ENCODE data around the gene ZNF653. TPM values are rescaled to one million over a fixed set of nuclear protein-coding genes. Genes with fewer than 3 reads are reported as not detected.
A peak's percentile ranks its signal among the peaks of the same experiment; 100 is the strongest.

Gene ZNF653
- total RNA-seq, 2 donors from 2014 or later, result 4.6 to 9.9 TPM

GRCh38 chr19:11448410-11448809 lies 57.2 kb downstream of the ZNF653 start:
- Histone ChIP-seq H3K4me1 (peaks cover 0 to 8% of the 10 kb centered on the region in 2 donors), H3K27me3 (no peaks in the 10 kb centered on the region), H3K9me3 (no peaks in the 10 kb centered on the region), H3K36me3 (peaks cover 57% of the 10 kb centered on the region), H3K27ac (no peak overlapping the region), H3K4me3 (no peak overlapping the region)
- no peak for DNase-seq (ENCODE audit: low spot score)
- TF ChIP-seq, protein P1, sequence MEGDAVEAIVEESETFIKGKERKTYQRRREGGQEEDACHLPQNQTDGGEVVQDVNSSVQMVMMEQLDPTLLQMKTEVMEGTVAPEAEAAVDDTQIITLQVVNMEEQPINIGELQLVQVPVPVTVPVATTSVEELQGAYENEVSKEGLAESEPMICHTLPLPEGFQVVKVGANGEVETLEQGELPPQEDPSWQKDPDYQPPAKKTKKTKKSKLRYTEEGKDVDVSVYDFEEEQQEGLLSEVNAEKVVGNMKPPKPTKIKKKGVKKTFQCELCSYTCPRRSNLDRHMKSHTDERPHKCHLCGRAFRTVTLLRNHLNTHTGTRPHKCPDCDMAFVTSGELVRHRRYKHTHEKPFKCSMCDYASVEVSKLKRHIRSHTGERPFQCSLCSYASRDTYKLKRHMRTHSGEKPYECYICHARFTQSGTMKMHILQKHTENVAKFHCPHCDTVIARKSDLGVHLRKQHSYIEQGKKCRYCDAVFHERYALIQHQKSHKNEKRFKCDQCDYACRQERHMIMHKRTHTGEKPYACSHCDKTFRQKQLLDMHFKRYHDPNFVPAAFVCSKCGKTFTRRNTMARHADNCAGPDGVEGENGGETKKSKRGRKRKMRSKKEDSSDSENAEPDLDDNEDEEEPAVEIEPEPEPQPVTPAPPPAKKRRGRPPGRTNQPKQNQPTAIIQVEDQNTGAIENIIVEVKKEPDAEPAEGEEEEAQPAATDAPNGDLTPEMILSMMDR (IDR thresholded peaks at IDR 0.05), result no peak

DNA sequence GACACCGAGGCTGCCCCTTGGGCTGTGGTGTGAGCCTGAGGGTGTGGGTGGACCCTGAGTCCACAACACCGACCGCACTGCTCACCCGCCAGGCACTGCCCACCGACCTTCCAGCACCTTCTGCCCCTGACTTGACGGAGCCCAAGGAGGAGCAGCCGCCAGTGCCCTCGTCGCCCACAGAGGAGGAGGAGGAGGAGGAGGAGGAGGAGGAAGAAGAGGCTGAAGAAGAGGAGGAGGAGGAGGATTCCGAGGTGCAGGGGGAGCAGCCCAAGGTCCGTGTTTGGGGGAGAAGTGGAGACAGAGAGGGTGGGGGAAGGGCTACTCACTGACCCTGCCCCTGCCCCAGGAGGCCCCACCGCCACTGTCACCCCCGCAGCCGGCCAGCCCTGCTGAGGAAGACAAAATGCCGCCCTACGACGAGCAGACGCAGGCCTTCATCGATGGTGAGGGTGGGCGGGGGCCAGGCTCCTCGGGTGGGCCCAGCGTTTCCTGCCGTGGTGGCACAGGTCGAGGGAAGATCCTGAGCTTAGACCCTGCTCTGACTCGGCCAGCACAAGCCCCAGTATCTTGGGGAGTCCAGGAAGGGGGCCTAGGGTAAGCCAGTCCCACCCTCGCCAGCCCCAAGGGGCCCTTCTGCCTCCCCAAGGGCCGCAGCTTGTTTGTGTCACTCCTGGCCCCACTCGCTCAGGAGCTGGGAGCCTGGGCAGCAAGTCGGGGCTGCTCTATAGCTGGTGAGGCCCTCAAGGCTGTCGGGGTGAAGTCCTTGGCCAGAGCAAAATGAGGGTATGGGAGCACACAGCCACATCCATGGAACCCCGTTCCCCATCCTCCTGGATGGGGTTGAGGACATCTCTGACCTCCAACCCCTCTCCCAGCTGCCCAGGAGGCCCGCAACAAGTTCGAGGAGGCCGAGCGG lies 58.0 kb downstream of the ZNF653 start:
- no peak for DNase-seq (ENCODE audit: low spot score)
- H3K9me3 ChIP-seq, result no peaks in the 10 kb centered on the region
- no peaks in the 10 kb centered on the region for H3K27me3 ChIP-seq
- H3K27ac ChIP-seq, result no peak overlapping the region
- peaks cover 0 to 8% of the 10 kb centered on the region in 2 donors for H3K4me1 ChIP-seq
- TF ChIP-seq, protein P1 (IDR thresholded peaks at IDR 0.05), result no peak
- no peak overlapping the region for H3K4me3 ChIP-seq
- peaks cover 65% of the 10 kb centered on the region for H3K36me3 ChIP-seq

DNA sequence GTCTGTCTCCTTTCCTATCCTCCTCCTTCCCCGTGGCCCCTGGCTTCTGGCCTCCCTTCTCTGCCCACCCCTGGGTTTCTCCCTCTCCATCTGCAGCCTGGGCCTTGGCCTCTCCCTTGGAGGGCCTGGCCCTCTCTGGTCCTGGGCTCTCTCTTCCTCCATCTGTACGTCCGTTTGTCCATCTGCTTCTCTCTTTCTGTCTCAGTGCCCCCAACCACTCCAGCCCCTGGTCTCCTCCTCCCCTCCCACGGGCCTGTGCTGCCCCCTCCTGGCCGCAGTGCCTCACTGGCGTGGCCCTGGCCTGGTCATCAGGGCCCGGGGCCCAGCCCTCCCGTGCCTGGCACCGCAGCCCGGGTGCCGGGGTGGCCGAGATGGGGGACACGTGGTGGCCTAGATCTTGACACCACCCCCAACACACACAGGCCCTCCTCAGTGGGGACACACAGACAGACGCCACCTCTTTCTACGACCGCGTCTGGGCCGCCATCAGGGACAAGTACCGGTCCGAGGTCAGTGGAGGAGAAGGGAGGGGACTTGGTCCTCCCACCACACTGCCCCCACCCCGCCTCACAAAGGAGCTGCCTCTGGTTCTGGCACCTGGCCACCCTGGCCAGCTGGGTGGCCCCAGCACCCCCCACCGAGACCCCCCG lies 58.9 kb downstream of the ZNF653 start:
- Histone ChIP-seq H3K4me1 (peaks cover 0 to 3% of the 10 kb centered on the region in 2 donors), H3K9me3 (no peaks in the 10 kb centered on the region), H3K27me3 (no peaks in the 10 kb centered on the region), H3K4me3 (no peak overlapping the region), H3K36me3 (peaks cover 73% of the 10 kb centered on the region), H3K27ac (no peak overlapping the region)
- no peak for DNase-seq (ENCODE audit: low spot score)
- TF ChIP-seq, protein P1 (IDR thresholded peaks at IDR 0.05), result peak; percentile 62 to 82

GRCh38 chr19:11446271-11446651 lies 59.4 kb downstream of the ZNF653 start:
- no peak for DNase-seq (ENCODE audit: low spot score)
- Histone ChIP-seq H3K9me3 (no peaks in the 10 kb centered on the region), H3K27me3 (no peaks in the 10 kb centered on the region), H3K4me1 (no peaks in the 10 kb centered on the region), H3K36me3 (peaks cover 78% of the 10 kb centered on the region), H3K27ac (no peak overlapping the region), H3K4me3 (no peak overlapping the region)
- TF ChIP-seq, protein P1 (IDR thresholded peaks at IDR 0.05), result no peak

DNA sequence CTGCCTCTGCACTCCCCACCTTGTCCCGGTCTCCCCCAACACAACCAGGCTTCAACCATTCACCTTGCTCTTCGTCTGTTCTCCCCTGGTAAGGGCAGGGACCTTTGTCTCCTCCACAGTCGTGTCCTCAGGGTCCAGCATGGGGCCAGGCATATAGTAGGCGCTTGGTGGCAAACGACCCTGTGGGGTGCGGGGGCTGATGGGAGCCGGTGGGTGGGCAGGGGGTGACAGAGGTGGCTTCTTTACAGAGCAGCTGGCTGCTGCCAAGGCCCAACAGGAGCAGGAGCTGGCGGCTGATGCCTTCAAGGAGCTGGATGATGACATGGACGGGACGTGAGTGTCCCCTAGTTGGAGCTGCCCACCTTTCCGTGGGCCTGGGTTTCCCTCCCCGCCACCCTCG lies 60.5 kb downstream of the ZNF653 start:
- TF ChIP-seq, protein P1 (IDR thresholded peaks at IDR 0.05), result no peak
- Histone ChIP-seq H3K9me3 (no peaks in the 10 kb centered on the region), H3K36me3 (peaks cover 82% of the 10 kb centered on the region), H3K27me3 (no peaks in the 10 kb centered on the region), H3K4me1 (no peaks in the 10 kb centered on the region), H3K4me3 (no peak overlapping the region), H3K27ac (no peak overlapping the region)
- DNase-seq (ENCODE audit: low spot score), result no peak
